IMR-90 (cell line): ENCODE data around the gene ENDOU.

Source experiments
- CTCF ChIP-seq: conservative IDR thresholded peaks from 2 replicates; pipeline ENCODE4 v1.5.1; 2012; ENCODE audit warnings: mild to moderate bottlenecking, low read depth, low read length, improper control_type of control experiment
- POLR2A ChIP-seq: IDR thresholded peaks from 2 replicates; pipeline ENCODE4 v1.6.1; 2012; ENCODE audit warnings: mild to moderate bottlenecking, low read depth, low read length

- TF ChIP-seq CTCF (no peak), POLR2A (no peak)
These were observed 7.2 kb upstream of the ENDOU start for GRCh38 chr12:47732504-47732903.
